Spleen (tissue), 7 donors: ENCODE results near the gene AMT.

Source experiments
- POLR2A ChIP-seq, 3 donors: fragments of 450-650 bp; IDR thresholded peaks; one replicate each; pipeline ENCODE4 v1.5.1; 2017; ENCODE audit warnings: antibody characterized with exemption in 3 of 3, mild to moderate bottlenecking in 1 of 3
- POLR2AphosphoS5 ChIP-seq, 3 donors: sonication (generic); formaldehyde crosslinking; IDR thresholded peaks; one replicate each; pipeline ENCODE4 v1.5.1; 2017; ENCODE audit warnings: antibody characterized with exemption in 3 of 3
- TF ChIP-seq, protein P1 (sequence below), 11 experiments: fragments of 200-600 bp in 7 of 11; fragments of 450-650 bp in 4 of 11; sonication (generic) in 4 of 11; IDR thresholded peaks in 8 of 11; conservative IDR thresholded peaks in 3 of 11; 1 replicate in 7 of 11; 2 replicates in 4 of 11; pipeline versions ENCODE4 v1.4.0 to v1.8.0; 2016 to 2021; ENCODE audit warnings: antibody characterized with exemption in 11 of 11, inconsistent platforms in 4 of 11, mild to moderate bottlenecking in 1 of 11
- donor health status: DM: no; HTN: no; CAD: no; lungs with moderate emphysema.
- donor health status: DM: no; HTN: no; CAD: no.
- donor health status: DM: no; HTN: no; CAD: no.

DNA sequence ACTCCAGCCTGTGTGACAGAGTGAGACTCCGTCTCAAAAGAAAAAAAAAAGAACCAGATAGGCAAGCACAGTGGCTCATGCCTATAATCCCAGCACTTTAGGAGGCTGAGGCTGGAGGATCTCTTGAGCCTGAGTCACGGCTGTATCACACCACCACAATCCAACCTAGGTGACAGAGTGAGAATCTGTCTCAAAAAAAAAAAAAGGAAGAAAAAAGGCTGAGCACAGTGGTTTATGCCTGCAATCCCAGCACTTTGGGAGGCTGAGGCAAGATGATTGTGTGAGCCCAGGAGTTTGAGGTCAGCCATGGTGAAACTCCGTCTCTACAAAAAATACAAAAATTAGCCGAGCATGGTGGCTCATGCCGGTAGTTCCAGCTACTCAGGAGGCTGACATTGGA is 12.5 kb upstream of the AMT start:
- TF ChIP-seq, protein P1, sequence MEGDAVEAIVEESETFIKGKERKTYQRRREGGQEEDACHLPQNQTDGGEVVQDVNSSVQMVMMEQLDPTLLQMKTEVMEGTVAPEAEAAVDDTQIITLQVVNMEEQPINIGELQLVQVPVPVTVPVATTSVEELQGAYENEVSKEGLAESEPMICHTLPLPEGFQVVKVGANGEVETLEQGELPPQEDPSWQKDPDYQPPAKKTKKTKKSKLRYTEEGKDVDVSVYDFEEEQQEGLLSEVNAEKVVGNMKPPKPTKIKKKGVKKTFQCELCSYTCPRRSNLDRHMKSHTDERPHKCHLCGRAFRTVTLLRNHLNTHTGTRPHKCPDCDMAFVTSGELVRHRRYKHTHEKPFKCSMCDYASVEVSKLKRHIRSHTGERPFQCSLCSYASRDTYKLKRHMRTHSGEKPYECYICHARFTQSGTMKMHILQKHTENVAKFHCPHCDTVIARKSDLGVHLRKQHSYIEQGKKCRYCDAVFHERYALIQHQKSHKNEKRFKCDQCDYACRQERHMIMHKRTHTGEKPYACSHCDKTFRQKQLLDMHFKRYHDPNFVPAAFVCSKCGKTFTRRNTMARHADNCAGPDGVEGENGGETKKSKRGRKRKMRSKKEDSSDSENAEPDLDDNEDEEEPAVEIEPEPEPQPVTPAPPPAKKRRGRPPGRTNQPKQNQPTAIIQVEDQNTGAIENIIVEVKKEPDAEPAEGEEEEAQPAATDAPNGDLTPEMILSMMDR (IDR thresholded peaks at IDR 0.05 in 8 of 11, conservative IDR thresholded peaks at IDR 0.05 in 3 of 11), result no peak
- TF ChIP-seq POLR2A (IDR thresholded peaks at IDR 0.05) (no peak), POLR2AphosphoS5 (IDR thresholded peaks at IDR 0.05) (no peak)
